Epithelial cell of umbilical artery (primary cell): ENCODE measurements around the gene ARHGAP24. TPM values are rescaled to one million over a fixed set of nuclear protein-coding genes. Genes with fewer than 3 reads are reported as not detected.

Experiments
- total RNA-seq: library from RNA; depleted of rRNA; stranded (reverse); fragments of >200 nt; gene quantifications from 2 replicates; pipeline ENCODE4 v1.2.3, GENCODE V29; 2014

Gene ARHGAP24
- 94.4 and 129 TPM in 2 replicates for total RNA-seq

DNA sequence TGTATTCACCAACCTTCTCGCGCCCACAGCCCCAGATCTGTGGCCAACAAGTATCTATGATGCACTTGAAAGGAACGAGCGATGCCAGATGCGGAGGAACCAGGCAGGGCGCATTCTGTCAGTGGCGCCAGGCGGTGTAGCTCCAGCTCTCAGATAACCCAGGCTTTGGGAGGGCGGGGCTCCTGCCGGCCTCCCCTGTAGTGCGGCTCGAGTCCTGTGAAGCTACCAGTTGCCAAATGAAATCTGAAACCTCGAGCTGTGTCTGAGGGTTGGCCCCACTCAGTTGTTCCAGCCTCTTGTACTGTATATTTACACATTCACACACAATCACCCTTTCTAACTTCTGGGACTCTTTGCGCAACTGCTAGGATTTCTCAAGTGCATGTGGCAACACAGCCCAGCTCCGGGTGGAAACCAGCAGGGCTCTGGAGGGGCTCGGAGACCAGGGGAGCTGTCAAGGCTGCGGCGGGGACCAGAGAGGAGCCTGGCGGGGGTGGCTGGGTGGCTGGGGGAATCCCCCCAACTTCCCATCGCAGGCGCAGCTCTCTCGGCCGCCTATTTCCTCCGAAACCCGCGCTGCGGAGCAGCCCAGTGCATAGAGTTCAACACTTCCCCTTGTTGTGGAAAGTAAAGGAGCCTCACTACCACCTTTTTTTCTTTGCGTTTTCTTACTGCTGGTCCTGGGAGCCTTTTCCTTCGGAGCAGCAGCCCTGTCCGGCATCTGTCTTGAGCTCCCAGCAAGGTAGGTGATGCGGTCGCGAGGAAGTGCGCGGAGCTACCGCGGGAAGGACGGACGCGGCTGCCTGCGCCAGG is at the start of gene ARHGAP24:
Gene ARHGAP24, plus strand, starts transcription at position 333 of the 813 bp plus-strand sequence.

